ENCODE data around the gene CERCAM.
A peak's percentile ranks its signal among the peaks of the same experiment; 100 is the strongest.

CERCAM gene, protein sequence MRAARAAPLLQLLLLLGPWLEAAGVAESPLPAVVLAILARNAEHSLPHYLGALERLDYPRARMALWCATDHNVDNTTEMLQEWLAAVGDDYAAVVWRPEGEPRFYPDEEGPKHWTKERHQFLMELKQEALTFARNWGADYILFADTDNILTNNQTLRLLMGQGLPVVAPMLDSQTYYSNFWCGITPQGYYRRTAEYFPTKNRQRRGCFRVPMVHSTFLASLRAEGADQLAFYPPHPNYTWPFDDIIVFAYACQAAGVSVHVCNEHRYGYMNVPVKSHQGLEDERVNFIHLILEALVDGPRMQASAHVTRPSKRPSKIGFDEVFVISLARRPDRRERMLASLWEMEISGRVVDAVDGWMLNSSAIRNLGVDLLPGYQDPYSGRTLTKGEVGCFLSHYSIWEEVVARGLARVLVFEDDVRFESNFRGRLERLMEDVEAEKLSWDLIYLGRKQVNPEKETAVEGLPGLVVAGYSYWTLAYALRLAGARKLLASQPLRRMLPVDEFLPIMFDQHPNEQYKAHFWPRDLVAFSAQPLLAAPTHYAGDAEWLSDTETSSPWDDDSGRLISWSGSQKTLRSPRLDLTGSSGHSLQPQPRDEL

DNA sequence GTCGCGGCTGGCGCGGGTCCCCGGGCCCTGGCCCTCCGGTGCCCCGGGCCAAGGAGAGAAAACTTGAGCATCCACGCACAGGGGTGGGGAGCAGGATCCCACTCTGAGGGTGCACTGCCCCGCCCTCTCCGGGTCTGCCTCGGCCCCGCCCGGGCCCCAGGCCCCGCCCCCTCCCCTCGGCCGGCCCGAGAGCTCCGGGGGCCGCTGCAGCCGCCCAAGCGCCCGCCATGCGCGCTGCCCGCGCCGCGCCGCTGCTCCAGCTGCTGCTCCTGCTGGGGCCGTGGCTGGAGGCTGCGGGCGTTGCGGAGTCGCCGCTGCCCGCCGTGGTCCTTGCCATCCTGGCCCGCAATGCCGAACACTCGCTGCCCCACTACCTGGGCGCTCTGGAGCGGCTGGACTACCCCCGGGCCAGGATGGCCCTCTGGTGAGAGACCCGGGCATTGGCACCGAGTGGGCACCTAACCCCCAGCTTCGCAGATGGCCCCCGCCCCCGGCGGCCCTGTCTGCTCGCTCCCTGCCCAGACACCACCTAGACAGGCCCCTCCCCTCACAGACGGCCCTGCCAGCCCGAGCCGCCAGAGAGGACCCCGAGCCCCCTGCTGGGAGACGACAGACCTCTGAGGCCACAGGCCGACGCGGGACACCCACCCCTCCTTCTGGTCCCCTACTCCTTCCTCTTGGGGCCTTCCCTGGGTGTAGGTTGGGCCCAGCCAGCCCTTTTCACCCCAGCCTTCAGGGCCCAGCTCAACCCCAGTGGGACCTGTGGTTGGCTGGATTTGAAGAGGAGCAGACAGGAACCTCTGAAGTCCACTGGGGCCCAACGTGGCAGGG lies at the start of gene CERCAM:
Gene CERCAM (plus strand): TSS at position 207 of the 831 bp plus-strand sequence. CDS start 21 bp downstream, at position 228.
- peak; percentile 78 for DNase-seq

DNA sequence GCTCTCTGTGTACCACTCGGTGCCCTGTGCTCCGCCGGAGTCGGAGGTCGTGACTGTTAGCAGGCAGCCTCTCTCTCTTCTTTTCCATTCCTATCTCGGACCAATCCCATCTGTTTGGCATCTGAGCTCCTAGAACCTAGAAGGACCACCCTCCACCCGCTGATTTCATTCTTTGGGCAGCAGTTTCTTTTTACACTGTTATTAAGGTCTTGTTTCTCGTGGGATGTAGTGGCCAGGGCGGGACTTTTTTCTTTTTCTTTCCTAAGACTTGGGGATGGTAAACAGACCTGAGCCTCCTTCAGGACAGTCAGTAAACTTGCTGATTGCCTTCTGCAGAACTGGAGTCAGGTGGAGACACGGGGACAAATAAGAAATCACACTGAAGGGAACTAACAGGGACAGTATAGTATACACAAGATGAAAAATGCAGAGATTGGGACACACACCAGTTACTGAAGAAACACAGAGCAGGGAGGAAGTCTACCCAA lies 49.0 kb upstream of the CERCAM start:
- no peak for DNase-seq

DNA sequence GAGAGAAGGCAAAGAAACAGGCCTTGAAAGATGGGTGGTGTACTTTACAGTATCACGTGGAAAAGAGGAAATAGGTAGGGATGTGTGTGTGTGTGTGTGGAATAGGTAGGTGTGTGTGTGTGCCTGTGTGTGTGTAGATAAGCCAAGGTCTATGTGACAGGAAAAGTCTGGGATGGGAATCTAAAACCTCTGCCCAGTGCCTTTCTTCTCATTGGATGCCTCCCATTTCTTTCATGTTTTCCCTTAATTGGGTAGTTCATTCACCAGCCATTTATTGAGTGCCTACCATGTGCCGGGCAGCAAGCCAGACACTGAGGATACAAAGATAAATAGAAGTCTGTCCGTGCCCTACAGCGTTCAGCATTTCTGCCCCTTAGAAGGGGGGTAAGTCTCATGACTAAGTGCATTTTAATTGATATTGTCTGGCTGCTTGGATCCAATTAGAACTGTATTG lies 48.4 kb upstream of the CERCAM start:
- DNase-seq: peak; percentile 78

DNA sequence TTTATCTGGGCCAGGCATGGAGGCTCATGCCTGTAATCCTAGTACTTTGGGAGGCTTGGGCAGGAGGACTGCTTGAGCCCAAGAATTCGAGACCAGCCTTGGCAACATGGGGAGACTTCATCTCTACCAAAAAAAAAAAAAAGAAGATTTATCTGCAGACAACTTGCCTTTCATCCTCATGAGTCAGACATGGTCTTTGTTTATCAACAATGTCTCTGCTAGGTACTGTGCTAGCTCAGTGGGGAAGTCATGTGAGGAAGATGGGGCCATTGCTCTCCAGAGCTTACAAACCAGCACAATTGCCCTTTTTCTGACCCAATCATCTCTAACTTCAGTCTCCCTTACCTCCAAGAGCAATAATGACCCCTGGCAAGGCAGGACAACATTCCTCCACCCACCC lies 47.9 kb upstream of the CERCAM start:
- DNase-seq: no peak

DNA sequence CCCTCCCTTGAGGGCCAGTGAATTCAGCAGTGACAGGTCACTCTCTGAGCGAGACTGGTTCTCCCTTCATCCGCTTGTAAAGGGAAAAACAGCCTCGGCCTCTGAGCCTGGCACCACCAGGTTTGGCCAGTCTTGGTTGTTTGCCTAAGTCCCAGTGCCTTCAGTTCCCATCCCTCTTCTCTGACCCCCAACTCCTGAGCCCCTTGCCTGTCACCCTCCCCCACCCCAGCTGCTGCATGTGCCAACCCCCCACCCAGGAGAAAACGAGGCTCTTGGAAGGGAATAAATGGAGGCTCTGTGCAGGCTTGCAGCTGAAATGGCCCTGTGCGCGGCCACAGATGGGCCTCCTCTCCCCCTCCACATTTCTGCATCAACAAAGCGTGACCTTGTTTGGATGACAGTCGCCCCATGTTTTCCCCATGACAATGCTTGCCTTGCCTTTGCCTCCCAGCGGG lies 46.4 kb upstream of the CERCAM start:
- no peak for DNase-seq

DNA sequence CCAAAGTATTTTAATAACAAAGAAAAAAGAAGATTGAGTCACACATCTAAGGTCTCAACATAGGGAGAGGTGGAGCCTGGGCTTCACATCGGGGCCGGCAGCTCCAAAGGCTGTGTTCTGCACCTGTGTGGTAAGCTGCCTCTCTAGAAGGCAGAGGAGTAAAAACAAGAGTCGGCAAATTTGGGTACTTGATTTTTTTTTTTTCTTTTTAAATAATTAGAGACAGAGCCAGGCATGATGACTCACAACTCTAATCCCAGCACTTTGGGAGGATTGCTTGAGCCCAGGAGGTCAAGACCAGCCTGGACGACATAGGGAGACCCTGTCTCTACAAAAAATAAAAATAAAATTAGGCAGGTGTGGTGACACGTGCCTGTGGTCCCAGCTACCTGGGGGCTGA lies 44.8 kb upstream of the CERCAM start:
- DNase-seq: no peak

DNA sequence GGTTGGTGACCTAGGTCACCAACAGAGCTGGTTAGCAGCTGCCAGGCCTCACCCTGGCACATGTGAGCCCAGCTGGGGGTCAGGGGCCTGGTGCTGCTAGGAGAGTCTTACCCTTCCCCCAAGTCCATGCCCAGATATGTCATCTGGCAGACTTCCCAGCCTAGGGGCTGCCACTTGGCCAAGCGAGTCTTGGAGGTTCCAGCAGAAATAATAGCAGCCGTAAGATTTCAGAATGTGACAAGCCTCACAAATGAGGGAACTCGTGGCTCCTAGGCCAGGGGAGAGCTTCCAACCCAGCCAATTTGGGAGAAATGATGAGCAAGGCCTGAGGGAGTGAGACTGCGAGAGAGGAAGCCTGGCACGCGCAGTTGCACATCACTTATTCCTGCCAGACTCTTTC lies 38.4 kb upstream of the CERCAM start:
- DNase-seq: no peak

DNA sequence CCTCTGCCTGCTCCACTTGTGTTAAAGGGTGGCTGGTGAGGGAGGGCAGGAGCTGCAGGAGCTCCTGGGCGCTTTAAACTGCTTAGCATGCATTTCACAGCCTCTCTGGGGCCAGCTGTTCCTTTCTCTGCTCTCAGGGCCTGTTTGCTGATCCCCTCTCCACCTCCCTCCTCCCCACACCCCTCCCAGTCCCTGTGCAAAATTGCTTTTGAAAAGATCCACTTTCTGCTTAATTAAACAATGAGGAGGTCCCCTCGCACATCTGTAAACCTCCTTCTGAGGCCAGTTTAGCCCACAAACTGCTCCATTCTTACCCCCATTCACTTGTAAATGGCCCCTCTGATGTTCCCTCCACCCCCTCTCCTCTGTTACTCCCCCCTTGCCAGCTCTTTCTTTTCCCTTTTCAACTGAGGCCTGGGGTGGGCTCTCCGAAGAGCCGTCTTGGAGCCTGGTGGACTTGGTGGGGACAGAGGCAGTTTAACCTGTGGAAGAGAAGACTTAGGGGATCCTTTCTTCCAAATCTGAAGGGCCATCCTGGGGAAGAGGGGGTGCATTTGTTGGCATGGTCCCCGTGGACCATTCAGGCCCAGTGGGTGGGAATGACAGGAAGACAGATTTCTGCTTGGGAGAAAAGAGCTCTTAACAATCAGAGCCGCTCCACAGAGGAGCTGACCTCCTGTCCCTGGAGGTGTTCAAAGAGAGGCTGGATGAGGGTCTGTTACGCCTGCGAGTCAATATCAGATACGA lies 37.5 kb upstream of the CERCAM start:
- no peak for DNase-seq

DNA sequence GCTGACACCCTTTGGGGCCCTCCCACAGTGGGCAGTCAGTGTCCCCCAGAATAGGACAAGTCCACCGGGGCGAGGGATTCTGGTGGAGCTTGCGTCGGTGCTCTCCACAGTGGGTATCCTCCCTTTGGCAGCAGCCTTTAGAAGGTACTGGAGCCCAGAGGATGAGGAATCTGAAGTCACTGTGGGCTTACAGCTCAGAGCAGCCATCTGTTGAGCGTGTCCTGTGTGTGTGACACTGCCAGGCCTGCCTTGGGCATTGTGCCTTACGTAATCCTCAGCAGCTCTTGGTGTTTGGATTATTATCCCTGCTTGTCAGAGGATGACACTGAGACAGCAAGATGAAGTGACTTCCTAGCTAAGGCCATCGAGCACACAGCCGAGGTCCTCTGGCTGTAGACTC lies 36.9 kb upstream of the CERCAM start:
- DNase-seq: no peak

DNA sequence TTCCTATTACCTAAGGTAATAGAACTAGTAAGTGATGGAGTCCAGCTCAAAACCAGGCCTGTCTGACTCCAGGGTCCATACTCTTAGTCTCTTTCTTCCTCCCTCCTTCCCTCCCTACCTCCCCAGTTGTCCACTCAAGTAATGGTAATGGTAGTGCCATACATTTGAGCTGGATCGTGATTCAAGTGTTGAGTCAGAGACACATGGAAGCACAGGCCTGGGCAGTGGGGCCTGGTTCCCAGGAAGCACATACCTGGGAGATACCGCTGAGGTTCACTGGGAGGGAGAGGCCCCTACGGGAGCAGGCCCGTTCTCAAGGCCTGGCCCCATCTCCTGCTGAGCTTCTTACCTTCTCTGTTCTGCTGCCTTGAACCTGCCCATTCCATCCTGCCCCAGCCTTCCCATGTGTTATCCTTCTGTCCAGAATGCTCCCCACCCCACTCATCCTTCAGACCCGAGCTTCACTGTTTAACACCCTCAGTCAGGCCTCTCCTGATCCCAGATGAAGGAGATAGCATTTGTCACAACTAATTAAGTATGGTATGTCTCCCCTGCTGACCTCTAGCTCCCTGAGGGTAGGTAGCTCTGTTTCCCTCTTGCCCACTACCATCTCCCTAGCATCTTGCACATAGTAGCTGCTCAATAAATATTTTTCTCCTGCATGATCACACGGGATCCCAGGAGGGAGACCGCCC lies 35.7 kb upstream of the CERCAM start:
- no peak for DNase-seq

DNA sequence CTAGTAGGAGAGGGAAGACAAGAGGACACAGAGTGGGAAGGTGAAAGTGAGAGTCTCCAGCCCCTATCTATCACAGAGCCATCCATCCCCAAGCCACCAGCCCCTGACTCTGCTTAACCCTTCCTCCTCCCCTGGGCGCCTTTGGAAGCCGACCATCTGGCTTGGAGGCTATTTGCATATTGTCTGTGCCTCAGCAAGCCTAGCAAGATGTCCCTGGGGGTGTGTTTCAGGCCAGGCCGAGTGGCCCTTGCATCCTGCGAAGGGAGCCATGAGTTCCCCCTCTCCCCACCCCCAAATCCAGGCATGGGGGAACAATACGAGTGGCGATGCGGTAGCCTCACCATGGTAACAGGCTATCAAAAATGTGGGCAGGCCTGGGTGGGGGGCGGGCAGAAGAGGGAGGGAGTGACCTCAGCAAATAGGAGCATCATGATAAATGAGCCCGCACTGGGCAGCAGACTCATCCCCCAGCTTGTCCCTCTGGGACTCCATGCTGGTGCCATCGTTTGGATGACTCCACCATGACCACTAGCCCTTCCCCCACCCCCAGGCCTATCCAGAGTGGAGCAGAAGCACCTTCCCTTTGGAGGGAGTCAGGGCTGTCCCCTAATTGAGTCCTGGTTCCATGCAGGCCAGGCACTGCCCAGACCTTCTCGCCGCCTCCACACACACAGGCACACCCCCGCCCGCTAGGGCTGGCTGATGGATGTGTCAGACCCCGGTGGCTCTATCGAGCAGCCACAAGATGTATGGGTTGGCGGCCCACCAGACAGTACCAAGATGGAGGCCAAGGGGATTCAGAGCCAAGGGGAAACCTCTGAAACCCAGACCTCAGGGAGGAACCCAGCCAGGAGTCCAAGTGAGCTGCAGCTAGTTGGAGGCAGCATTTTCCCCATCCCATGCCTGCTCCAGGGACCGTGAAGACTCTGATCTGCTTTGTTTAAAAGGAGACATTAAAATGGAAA lies 34.9 kb upstream of the CERCAM start:
- no peak for DNase-seq

DNA sequence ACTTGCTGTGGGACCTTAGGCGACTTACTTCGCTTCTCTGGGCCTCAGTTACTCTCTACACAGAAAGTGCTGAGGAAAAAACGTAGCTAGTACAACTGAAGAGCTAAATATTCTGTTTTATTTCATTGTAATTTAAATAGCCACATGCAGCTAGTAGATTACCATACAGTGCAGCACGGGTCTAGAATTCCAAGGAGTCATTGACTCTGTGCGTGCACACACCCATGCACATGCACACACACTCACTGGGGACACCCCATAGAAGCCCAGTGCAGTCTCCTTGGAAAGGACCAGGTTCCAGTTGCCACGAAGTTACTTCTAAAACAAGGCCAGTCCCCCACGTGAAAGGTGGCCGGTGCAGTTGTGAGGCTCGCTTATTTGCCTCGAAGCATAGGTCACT lies 32.5 kb upstream of the CERCAM start:
- DNase-seq: no peak

DNA sequence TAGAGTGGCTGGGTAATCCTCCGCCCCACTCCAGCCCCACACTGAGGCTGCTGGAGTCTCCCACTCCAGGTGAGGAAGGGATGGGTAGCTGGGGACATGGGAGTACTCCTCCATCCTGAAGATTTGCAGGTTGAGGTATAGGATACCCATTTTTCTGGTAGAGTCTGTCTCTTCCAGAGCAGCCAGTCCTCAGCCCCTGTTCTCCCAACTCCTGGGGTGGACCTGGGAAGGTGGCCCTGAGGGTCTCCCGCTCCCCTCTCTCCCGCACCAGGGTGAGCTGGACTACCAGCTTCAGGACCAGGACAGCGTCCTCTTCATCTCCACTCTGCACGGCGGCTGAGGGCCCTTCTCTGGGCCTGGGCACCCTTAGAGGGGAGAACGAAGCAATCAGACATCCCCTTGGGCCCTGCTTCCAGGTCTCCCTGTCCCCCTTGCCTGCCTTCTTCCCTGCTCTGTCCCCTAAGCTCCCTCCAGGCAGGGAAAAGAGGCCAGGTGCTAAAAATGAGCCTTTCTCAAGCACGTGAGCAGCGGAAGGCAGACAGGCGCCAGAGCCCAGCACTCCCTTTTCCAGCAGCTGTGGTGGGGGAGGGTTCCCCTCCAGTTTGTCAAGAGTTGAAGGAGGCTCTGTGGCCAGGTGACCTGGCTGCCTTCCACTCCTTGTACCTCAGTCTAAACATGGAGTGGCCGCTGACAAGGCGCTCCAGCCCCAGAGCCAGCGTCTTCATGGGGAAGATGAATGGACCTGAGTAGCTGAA lies 31.1 kb upstream of the CERCAM start:
- no peak for DNase-seq

DNA sequence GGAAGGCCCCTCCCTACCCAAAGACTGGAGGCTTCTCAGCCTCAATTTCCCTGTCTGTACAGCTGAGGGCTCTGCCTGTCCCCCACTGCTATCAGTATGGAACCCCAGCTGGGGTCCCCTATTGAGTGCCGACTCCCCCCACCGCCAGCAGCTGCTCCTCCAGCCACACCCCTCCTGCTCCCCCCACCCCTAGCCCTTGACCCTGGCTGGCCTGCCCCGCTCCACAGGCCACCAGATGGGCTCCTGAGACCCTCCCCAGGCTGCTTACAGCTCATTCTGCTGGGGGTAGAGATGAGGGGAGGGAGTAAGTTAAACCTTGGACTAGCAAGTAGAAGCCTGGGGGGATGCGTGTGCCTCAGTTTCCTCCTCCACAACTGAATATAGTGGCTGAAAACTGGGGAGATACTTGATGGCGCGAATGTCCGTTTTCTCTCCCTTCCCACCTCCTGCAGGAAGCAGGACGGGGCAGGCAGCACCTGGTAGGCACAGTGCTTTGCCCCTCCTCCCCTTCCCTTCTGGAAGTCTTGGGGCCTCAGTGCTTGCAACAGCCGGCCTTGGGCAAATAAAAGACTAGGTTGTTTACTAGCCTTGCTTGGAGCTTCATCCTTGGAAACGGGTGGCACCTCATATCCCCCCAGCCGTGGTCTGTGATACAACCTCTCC lies 30.4 kb upstream of the CERCAM start:
- no peak for DNase-seq

DNA sequence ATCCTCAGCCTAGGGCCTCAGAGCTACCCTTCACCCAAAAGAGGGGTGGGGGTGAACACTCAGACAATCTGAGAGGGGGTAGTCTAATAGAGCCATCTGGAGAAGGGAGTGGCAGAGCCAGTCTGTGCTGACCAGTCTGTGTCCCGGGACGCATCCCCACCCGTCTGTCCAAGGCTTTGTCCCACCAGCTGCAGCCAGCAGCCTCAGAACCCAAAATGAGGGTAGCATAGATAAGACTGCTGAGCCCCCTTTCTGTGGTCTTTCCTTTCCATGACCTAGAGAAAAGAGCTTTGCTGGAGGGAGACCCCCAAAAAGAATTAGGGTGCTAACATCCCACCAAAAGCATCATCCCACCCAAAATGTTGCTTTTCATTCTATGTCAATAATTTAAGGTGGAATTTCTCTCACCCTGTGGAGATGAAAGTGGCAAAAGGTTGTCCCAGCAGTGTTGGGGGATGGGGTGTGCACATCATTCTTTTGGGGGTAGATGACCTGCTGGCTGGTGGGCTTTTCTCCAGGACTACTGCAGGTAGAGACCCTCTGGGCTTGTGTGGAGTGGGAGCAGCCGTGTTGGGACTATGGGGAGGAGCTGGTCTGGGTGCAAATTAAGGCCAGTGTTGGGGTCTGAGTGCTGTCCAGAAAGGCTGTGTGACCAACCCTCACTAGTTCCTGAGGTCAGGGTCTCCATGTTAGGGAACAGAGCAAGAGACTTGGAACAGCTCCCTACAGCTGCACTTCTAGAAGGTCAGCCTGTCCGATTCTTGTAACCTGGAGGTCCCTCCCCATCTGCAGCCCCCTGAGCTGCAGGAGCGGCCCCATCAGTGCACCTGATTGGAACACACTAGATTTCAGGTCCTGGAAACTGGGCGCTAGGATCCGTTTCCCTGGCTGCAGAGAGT lies 29.6 kb upstream of the CERCAM start:
- DNase-seq: no peak

DNA sequence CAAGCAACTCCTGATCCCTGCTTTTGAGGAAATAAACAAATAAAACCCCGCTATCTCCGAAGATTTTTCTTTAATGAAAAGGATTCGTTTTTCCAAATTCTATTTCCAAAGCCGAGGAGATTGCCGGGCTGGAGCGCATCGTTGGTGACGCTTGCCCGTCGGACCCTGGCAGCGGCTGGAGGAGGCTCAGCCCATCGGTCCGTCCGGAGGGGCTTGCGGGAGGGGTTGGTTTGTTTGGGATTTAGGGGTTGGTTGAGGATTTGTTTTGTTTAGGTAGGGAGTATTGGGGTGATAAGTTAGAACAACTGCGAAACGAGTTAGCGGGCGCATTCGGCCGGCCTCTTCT lies 28.7 kb upstream of the CERCAM start:
- DNase-seq: no peak

DNA sequence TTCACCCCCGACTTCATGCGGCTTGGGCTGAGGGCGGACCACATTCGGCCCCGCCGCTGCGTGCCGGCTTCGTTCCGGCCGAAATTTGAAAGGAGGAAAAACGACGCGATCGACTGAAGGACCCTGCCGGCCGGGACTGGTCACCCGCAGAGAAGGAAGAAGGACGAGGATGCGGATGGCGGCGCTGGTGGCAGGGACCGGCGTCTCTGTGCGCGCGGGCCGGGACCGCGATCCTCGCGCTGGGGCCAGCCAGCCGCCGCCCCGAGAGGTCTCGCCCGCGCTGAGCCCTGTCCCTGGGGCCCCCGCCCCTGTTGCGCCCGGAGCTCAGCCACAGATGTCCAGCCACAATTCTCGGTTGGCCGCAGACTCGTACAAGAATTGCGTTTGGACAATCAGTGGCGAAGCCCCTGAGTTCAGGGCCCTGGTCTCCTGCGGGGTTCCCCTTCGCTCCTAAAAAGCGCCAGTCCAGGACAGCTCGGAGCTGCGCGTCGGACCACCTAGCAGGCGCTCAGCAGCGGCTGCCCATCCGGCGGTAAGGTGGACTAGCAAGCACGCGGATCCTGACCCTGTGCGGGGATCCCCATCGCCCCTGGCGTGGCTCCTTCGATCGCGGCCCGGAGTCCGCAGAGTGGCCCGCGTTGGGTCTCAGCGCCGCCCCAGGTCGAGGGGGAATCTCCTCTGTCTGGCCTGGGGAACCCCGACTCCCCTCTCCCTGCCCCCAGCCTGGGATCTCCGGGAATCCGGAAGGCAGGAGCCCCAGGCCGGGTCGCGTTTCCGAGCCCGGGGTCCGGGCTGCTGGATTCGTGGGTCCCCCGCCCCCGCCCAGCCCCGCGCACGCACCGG lies 28.1 kb upstream of the CERCAM start:
- DNase-seq: no peak
